Neural crest cell (in vitro differentiated cells): ENCODE measurements around the gene FOSL2. TPM values are rescaled to one million over a fixed set of nuclear protein-coding genes. Genes with fewer than 3 reads are reported as not detected.

Experiments
- DNase-seq: peaks from one replicate; pipeline ENCODE4 v3.0.0; 2021; ENCODE audit warnings: low read depth, mixed read lengths, low spot score
- H3K27ac Mint-ChIP-seq: one replicate; pipeline ENCODE4 v1.8.0; 2021; ENCODE audit warnings: mild to moderate bottlenecking, mixed read lengths; ENCODE audit not compliant: unreplicated experiment
- H3K27me3 Mint-ChIP-seq: 2 replicates; pipeline ENCODE4 v1.8.0; 2021; ENCODE audit warnings: low read depth, mild to moderate bottlenecking, mixed read lengths
- H3K36me3 Mint-ChIP-seq: 2 replicates; pipeline ENCODE4 v1.8.0; 2021; ENCODE audit warnings: low read depth, mild to moderate bottlenecking, mixed read lengths
- H3K4me1 Mint-ChIP-seq: 2 replicates; pipeline ENCODE4 v1.8.0; 2021; ENCODE audit warnings: mixed read lengths
- H3K4me3 Mint-ChIP-seq: one replicate; pipeline ENCODE4 v1.8.0; 2021; ENCODE audit warnings: mild to moderate bottlenecking, mixed read lengths
- H3K9me3 Mint-ChIP-seq: 2 replicates; pipeline ENCODE4 v1.8.0; 2021; ENCODE audit warnings: mixed read lengths
- total RNA-seq: library from RNA; stranded (reverse); gene quantifications from 2 replicates; pipeline ENCODE4 v1.2.1, GENCODE V29; 2021
- TF ChIP-seq, protein P1 (sequence below): fragments of 200-600 bp; sonication (generic); conservative IDR thresholded peaks from 2 replicates; pipeline ENCODE4 v1.5.0; 2021; ENCODE audit warnings: antibody characterized with exemption, mild to moderate bottlenecking

The FOSL2 gene
- total RNA-seq, 1 donor from 2014 or later: 2.9 TPM

GRCh38 chr2:28377984-28378678, 14.5 kb upstream of the FOSL2 start:
- Mint-ChIP-seq H3K4me1 (no peaks in the 10 kb centered on the region), H3K9me3 (no peaks in the 10 kb centered on the region), H3K36me3 (no peaks in the 10 kb centered on the region), H3K27me3 (no peaks in the 10 kb centered on the region), H3K27ac (no peak overlapping the region), H3K4me3 (no peak overlapping the region)
- DNase-seq: no peak
- TF ChIP-seq, protein P1, sequence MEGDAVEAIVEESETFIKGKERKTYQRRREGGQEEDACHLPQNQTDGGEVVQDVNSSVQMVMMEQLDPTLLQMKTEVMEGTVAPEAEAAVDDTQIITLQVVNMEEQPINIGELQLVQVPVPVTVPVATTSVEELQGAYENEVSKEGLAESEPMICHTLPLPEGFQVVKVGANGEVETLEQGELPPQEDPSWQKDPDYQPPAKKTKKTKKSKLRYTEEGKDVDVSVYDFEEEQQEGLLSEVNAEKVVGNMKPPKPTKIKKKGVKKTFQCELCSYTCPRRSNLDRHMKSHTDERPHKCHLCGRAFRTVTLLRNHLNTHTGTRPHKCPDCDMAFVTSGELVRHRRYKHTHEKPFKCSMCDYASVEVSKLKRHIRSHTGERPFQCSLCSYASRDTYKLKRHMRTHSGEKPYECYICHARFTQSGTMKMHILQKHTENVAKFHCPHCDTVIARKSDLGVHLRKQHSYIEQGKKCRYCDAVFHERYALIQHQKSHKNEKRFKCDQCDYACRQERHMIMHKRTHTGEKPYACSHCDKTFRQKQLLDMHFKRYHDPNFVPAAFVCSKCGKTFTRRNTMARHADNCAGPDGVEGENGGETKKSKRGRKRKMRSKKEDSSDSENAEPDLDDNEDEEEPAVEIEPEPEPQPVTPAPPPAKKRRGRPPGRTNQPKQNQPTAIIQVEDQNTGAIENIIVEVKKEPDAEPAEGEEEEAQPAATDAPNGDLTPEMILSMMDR: no peak

GRCh38 chr2:28378679-28379584, 13.7 kb upstream of the FOSL2 start:
- Mint-ChIP-seq H3K27ac (no peak overlapping the region), H3K4me3 (no peak overlapping the region), H3K27me3 (no peaks in the 10 kb centered on the region), H3K9me3 (no peaks in the 10 kb centered on the region), H3K4me1 (no peaks in the 10 kb centered on the region), H3K36me3 (no peaks in the 10 kb centered on the region)
- DNase-seq: no peak
- TF ChIP-seq, protein P1: no peak

GRCh38 chr2:28380219-28380618, 12.4 kb upstream of the FOSL2 start:
- TF ChIP-seq, protein P1: no peak
- Mint-ChIP-seq H3K27ac (no peak overlapping the region), H3K9me3 (no peaks in the 10 kb centered on the region), H3K36me3 (no peaks in the 10 kb centered on the region), H3K4me1 (no peaks in the 10 kb centered on the region), H3K4me3 (no peak overlapping the region), H3K27me3 (no peaks in the 10 kb centered on the region)
- DNase-seq: no peak

DNA sequence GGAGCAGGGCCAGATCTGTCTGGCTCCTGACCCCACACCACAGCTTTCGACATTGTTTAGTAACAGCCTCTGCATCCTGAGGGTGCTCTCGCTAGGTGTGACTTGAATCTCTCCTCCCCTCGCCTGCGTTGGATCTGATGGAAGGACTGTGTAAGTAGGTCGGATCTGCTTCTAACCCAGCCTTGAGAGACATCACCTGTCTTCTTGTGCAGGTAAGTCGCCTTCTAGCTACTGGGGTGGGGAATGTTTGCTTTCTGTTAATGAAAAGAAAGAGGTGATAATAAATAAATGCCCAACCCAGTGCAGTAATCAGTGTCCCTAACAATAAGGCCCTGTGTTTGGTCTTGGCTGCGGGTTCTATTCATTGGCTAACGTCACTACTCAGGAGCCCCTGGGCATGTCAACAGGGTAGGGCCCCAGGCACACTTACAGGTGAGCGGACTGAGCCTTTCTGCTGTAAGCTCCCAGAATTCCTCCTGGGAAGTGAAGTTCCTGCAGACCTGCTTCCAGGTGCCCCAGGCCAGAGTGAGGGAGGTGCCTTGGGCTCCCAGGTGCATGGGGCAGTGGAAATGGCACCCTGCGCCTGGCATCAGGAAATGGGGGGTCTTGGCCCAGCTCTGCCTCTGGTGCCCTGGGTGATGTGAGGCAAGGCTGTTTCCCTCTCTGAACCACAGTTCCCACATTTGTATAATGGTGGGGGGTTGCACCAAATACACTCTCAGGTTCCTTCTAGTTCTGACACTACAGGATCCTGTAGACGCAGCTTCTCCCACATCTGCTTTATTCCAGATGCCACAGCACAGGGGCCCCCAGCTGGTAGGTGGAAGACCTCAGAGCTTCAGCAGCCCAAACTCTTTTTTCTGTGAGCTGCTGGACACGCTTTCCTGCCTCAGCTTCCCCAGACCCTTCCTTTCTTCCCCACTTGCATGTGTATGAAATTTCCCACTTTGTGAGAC, 11.2 kb upstream of the FOSL2 start:
- DNase-seq: no peak
- Mint-ChIP-seq H3K27ac (no peak overlapping the region), H3K36me3 (no peaks in the 10 kb centered on the region), H3K4me1 (no peaks in the 10 kb centered on the region), H3K27me3 (no peaks in the 10 kb centered on the region), H3K9me3 (no peaks in the 10 kb centered on the region), H3K4me3 (no peak overlapping the region)
- TF ChIP-seq, protein P1: no peak

DNA sequence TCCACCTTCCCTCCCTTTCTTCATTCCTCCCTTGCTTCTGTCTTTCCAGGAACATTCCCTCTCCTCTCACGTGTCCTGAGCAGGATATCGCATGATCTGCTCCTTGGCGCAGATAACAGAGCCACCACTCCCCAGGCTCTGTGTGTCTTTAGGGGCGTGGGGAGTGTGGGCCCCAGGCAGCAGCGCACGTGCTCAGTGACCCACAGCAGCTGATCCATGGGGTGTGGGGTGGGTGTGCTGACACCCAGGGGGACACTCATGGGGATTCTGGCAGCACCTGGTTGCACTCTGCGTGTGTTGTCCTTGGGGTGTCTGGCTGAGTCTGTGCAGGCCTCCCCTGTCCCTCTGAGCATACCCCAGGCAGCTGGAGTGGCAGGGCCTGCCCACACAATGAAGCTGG, 9.9 kb upstream of the FOSL2 start:
- no peak for DNase-seq
- no peaks in the 10 kb centered on the region for H3K4me1 Mint-ChIP-seq
- H3K27me3 Mint-ChIP-seq: no peaks in the 10 kb centered on the region
- TF ChIP-seq, protein P1: no peak
- H3K4me3 Mint-ChIP-seq: no peak overlapping the region
- H3K9me3 Mint-ChIP-seq: no peaks in the 10 kb centered on the region
- H3K36me3 Mint-ChIP-seq: no peaks in the 10 kb centered on the region
- no peak overlapping the region for H3K27ac Mint-ChIP-seq
